DOHH2 (cell line): ENCODE results near the gene SHMT2.

Experiments used
- H3F3A ChIP-seq: fragments of 200-600 bp; sonication (generic), shearing (Covaris generic); 2 replicates; pipeline ENCODE4 v1.6.0; 2016; ENCODE audit warnings: antibody characterized with exemption, mild to moderate bottlenecking; ENCODE audit not compliant: control insufficient read depth, insufficient read depth
- H3K27ac ChIP-seq: fragments of 200-600 bp; sonication (generic); 2 replicates; pipeline ENCODE4 v1.5.1; 2014; ENCODE audit warnings: low read depth, mild to moderate bottlenecking, low read length, moderate library complexity
- H3K27me3 ChIP-seq: fragments of 200-600 bp; sonication (generic); 2 replicates; pipeline ENCODE4 v1.6.1; 2014; ENCODE audit warnings: mild to moderate bottlenecking, low read length, mixed read lengths; ENCODE audit not compliant: control insufficient read depth
- H3K36me3 ChIP-seq: fragments of 200-600 bp; sonication (generic); 2 replicates; pipeline ENCODE4 v1.6.1; 2014; ENCODE audit warnings: mild to moderate bottlenecking, low read length, moderate library complexity, mixed read lengths; ENCODE audit not compliant: control insufficient read depth
- H3K4me1 ChIP-seq: fragments of 200-600 bp; sonication (generic); 2 replicates; pipeline ENCODE4 v1.6.1; 2014; ENCODE audit warnings: mild to moderate bottlenecking, low read length, mixed read lengths; ENCODE audit not compliant: control insufficient read depth
- H3K4me2 ChIP-seq: fragments of 200-600 bp; sonication (generic); 2 replicates; pipeline ENCODE4 v1.6.0; 2014; ENCODE audit warnings: mild to moderate bottlenecking, low read length, moderate library complexity
- H3K4me3 ChIP-seq: fragments of 200-600 bp; sonication (generic); 2 replicates; pipeline ENCODE4 v1.5.1; 2014; ENCODE audit warnings: mild to moderate bottlenecking, low read length, mixed read lengths
- H3K79me2 ChIP-seq: fragments of 200-600 bp; sonication (generic); 2 replicates; pipeline ENCODE4 v1.6.1; 2014; ENCODE audit warnings: mild to moderate bottlenecking, low read length, mixed read lengths; ENCODE audit not compliant: control insufficient read depth
- H3K9me2 ChIP-seq: fragments of 200-600 bp; sonication (generic); replicated peaks from 2 replicates; pipeline ENCODE4 v1.6.1; 2014; ENCODE audit warnings: mild to moderate bottlenecking, low read length, mixed read lengths; ENCODE audit not compliant: control insufficient read depth
- H3K9me3 ChIP-seq: fragments of 200-600 bp; sonication (generic); 2 replicates; pipeline ENCODE4 v1.6.1; 2014; ENCODE audit warnings: antibody characterized with exemption, low read length, mixed read lengths; ENCODE audit not compliant: control insufficient read depth, insufficient read depth
- H4K20me1 ChIP-seq: fragments of 200-600 bp; sonication (generic); 2 replicates; pipeline ENCODE4 v1.6.0; 2014; ENCODE audit warnings: low read depth, mild to moderate bottlenecking, antibody characterized with exemption, low read length, moderate library complexity; ENCODE audit not compliant: control insufficient read depth, insufficient read depth
- EZH2phosphoT487 ChIP-seq: fragments of 200-600 bp; sonication (generic); IDR thresholded peaks from 2 replicates; pipeline ENCODE4 v1.6.1; 2017; ENCODE audit warnings: borderline replicate concordance, mild to moderate bottlenecking, antibody characterized with exemption, low read length, moderate library complexity, mixed read lengths
- TF ChIP-seq, protein P1 (sequence below): fragments of 200-600 bp; sonication (generic); IDR thresholded peaks from one replicate; pipeline ENCODE4 v1.5.1; 2014; ENCODE audit warnings: antibody characterized with exemption, mild to moderate bottlenecking, low read depth, low read length; ENCODE audit not compliant: poor library complexity, severe bottlenecking

The SHMT2 gene

DNA sequence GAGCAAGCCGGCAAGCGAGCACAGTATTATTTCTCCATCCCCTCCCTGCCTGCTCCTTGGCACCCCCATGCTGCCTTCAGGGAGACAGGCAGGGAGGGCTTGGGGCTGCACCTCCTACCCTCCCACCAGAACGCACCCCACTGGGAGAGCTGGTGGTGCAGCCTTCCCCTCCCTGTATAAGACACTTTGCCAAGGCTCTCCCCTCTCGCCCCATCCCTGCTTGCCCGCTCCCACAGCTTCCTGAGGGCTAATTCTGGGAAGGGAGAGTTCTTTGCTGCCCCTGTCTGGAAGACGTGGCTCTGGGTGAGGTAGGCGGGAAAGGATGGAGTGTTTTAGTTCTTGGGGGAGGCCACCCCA is 16.8 kb upstream of the SHMT2 start:
- no peak overlapping the region for H3K4me2 ChIP-seq

DNA sequence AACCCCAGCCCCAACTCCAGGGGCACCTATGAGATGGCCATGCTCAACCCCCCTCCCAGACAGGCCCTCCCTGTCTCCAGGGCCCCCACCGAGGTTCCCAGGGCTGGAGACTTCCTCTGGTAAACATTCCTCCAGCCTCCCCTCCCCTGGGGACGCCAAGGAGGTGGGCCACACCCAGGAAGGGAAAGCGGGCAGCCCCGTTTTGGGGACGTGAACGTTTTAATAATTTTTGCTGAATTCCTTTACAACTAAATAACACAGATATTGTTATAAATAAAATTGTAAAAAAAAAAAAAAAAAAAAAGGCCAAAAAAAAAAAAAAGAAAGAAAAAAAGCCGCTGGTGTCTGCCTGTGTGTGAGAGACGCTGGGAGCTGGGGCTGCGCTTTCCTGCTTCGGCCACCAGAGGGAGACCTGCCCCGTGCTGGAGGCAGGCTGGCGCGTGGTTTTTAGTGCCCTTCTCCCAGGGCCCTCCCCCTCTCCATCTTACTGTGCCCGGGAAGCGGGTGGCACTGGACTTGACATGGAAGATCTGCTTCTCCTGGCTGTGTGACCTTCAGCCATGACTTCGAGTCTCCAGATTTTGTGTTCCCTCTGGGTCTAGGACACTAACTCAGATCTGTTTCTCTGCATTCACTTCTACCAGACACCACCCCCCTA is 16.3 kb upstream of the SHMT2 start:
- H3K27ac ChIP-seq, result no peak overlapping the region
- H3F3A ChIP-seq, result peaks cover 12% of the 10 kb centered on the region

More for the DNA sequence above, 16.8 kb upstream of the SHMT2 start:
- Histone ChIP-seq H3K27ac (no peak overlapping the region), H3K9me2 (no peaks in the 10 kb centered on the region), H3K27me3 (no peaks in the 10 kb centered on the region), H3F3A (peaks cover 12% of the 10 kb centered on the region), H3K79me2 (peaks cover 9% of the 10 kb centered on the region), H3K36me3 (peaks cover 4% of the 10 kb centered on the region; the same call in 1 of the 2 replicates), H3K9me3 (no peaks in the 10 kb centered on the region), H4K20me1 (peaks cover 3% of the 10 kb centered on the region; the same call in 1 of the 2 replicates), H3K4me1 (peaks cover 46% of the 10 kb centered on the region), H3K4me3 (no peak overlapping the region)
- TF ChIP-seq EZH2phosphoT487, result no peak
- TF ChIP-seq, protein P1, sequence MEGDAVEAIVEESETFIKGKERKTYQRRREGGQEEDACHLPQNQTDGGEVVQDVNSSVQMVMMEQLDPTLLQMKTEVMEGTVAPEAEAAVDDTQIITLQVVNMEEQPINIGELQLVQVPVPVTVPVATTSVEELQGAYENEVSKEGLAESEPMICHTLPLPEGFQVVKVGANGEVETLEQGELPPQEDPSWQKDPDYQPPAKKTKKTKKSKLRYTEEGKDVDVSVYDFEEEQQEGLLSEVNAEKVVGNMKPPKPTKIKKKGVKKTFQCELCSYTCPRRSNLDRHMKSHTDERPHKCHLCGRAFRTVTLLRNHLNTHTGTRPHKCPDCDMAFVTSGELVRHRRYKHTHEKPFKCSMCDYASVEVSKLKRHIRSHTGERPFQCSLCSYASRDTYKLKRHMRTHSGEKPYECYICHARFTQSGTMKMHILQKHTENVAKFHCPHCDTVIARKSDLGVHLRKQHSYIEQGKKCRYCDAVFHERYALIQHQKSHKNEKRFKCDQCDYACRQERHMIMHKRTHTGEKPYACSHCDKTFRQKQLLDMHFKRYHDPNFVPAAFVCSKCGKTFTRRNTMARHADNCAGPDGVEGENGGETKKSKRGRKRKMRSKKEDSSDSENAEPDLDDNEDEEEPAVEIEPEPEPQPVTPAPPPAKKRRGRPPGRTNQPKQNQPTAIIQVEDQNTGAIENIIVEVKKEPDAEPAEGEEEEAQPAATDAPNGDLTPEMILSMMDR, result no peak

GRCh38 chr12:57213763-57214397 is 15.6 kb upstream of the SHMT2 start:
- H3K4me1 ChIP-seq, result peaks cover 58% of the 10 kb centered on the region

More for the DNA sequence above, 16.3 kb upstream of the SHMT2 start:
- peak overlapping the region; percentile 88 for H3K4me2 ChIP-seq
- no peaks in the 10 kb centered on the region for H3K27me3 ChIP-seq
- TF ChIP-seq EZH2phosphoT487, result no peak
- TF ChIP-seq, protein P1, result peak; percentile 75
- H3K4me3 ChIP-seq, result peak overlapping the region; percentile 40
- H3K9me3 ChIP-seq, result no peaks in the 10 kb centered on the region
- peaks cover 9% of the 10 kb centered on the region for H3K36me3 ChIP-seq
- H3K4me1 ChIP-seq, result peaks cover 51% of the 10 kb centered on the region
- peaks cover 14% of the 10 kb centered on the region for H3K79me2 ChIP-seq
- H4K20me1 ChIP-seq, result peaks cover 5% of the 10 kb centered on the region; the same call in 1 of the 2 replicates
- no peaks in the 10 kb centered on the region for H3K9me2 ChIP-seq

More at GRCh38 chr12:57213763-57214397, 15.6 kb upstream of the SHMT2 start:
- peak overlapping the region; percentile 88 for H3K4me2 ChIP-seq
- peaks cover 5% of the 10 kb centered on the region; the same call in 1 of the 2 replicates for H4K20me1 ChIP-seq
- peaks cover 21% of the 10 kb centered on the region for H3K79me2 ChIP-seq
- TF ChIP-seq EZH2phosphoT487, result no peak
- TF ChIP-seq, protein P1, result no peak
- no peaks in the 10 kb centered on the region for H3K9me3 ChIP-seq
- H3K27me3 ChIP-seq, result no peaks in the 10 kb centered on the region
- peaks cover 11% of the 10 kb centered on the region for H3K36me3 ChIP-seq
- H3K9me2 ChIP-seq, result no peaks in the 10 kb centered on the region
- no peak overlapping the region for H3K27ac ChIP-seq
- peaks cover 12% of the 10 kb centered on the region for H3F3A ChIP-seq
- peak overlapping the region; percentile 40 for H3K4me3 ChIP-seq
